BLaER1 (cell line): ENCODE measurements around the gene UGT1A10.

Source experiments
- H3K27ac ChIP-seq: shearing (Covaris generic); formaldehyde crosslinking; 2 replicates; pipeline ENCODE4 v1.8.1; 2022
- H3K27me3 ChIP-seq: shearing (Covaris generic); formaldehyde crosslinking; 2 replicates; pipeline ENCODE4 v1.8.1; 2022
- H3K36me3 ChIP-seq: shearing (Covaris generic); formaldehyde crosslinking; 2 replicates; pipeline ENCODE4 v1.8.1; 2022
- H3K4me1 ChIP-seq: shearing (Covaris generic); formaldehyde crosslinking; 2 replicates; pipeline ENCODE4 v1.8.1; 2022
- H3K4me2 ChIP-seq: shearing (Covaris generic); formaldehyde crosslinking; 2 replicates; pipeline ENCODE4 v1.8.1; 2022
- H3K4me3 ChIP-seq: shearing (Covaris generic); formaldehyde crosslinking; 2 replicates; pipeline ENCODE4 v1.8.1; 2022
- H3K9ac ChIP-seq: shearing (Covaris generic); formaldehyde crosslinking; 2 replicates; pipeline ENCODE4 v1.8.1; 2022
- H3K9me3 ChIP-seq: shearing (Covaris generic); formaldehyde crosslinking; 2 replicates; pipeline ENCODE4 v1.8.1; 2022
- H4K20me1 ChIP-seq: shearing (Covaris generic); formaldehyde crosslinking; 2 replicates; pipeline ENCODE4 v1.8.1; 2022
- Cebpa-rat ChIP-seq: shearing (Covaris generic); IDR thresholded peaks from 2 replicates; pipeline ENCODE4 v1.8.1; 2022

The UGT1A10 gene

DNA sequence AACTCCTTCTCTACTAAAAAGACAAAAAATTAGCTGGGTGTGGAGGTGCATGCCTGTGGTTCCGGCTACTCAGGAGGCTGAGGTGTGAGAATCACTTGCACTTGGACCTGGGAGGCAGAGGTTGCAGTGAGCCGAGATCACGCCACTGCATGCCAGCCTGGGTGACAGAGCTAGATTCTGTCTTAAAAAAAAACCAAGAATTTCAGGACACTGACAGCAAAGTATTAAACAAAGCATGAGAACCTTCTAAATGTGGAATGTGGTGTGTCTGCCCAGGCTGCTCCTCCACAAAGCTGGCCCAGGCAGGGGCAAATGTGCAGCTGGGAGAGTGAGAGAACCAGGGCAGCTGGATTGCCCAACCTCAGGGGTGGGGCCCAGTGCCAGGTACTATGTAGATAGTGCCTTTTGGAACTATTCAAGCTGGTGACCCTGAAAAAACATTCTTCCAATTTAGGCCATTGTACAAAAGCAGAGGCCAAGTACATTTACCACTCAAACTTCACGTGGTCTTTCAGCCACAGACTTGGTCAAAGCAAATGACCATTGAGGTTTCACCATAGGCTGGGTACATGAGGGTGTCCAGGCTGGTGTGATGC, 69.8 kb downstream of the UGT1A10 start:
- Histone ChIP-seq H3K9ac (no peak overlapping the region), H3K4me2 (no peak overlapping the region), H3K9me3 (peaks cover 4% of the 10 kb centered on the region; the same call in 1 of the 2 replicates), H3K4me1 (no peaks in the 10 kb centered on the region), H3K4me3 (no peak overlapping the region), H4K20me1 (no peaks in the 10 kb centered on the region), H3K27ac (no peak overlapping the region), H3K27me3 (no peaks in the 10 kb centered on the region), H3K36me3 (no peaks in the 10 kb centered on the region)
- TF ChIP-seq Cebpa-rat = no peak

DNA sequence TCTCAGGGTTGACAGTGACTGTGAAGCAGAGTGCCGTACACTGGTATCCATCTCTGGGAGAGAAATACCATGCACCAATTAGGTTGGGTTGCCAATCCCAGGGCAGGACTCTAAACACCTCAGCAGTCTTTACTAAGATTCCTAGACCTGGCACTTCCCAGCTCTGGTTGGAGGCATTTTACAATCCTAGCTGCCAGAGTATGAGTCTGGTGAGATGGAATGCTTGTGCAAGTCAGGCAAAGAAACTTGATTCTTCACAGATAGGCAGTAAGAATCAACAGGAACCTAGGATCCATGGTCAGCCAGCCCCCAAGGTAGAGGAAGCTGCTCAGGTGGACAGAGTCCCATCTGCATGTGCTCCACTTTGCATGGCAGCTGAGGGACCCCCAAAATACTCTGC, 70.5 kb downstream of the UGT1A10 start:
- H3K4me1 ChIP-seq = no peaks in the 10 kb centered on the region
- no peaks in the 10 kb centered on the region for H3K36me3 ChIP-seq
- H3K9ac ChIP-seq = no peak overlapping the region
- H3K4me2 ChIP-seq = no peak overlapping the region
- H3K27ac ChIP-seq = no peak overlapping the region
- no peaks in the 10 kb centered on the region for H3K27me3 ChIP-seq
- H4K20me1 ChIP-seq = no peaks in the 10 kb centered on the region
- H3K4me3 ChIP-seq = no peak overlapping the region
- TF ChIP-seq Cebpa-rat = no peak
- H3K9me3 ChIP-seq = peaks cover 4% of the 10 kb centered on the region; the same call in 1 of the 2 replicates

DNA sequence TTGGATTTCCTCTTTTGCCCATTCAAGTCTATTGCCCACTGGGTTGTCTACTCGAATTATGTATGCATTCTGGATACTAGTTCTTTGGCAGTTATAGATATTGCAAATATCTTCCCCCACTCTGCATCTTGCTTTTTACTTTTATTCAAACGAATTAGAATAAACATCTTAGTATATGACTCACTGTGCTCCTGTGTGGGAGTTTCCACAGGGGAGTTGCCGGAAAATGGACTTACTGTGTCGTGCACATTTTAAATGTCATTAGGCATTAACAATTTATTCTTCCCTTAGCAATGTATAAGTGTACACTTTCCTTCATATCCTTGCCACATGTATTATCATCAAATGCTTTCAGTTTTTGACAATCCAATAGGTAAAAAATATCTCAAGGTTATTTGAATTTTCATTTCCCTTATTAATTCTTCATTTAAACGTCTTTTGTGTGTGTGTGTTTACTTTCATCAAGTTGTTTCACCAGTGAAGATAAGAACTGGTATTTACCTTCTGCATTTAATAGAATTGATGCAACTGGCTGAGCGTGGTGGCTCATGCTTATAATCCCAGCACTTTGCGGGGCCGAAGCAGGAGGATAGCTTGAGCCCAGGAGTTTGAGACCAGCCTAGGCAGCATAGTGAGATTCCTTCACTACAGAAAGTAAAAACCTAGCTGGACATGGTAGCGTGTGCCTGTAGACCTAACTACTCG, 71.8 kb downstream of the UGT1A10 start:
- H3K4me2 ChIP-seq = no peak overlapping the region
- no peak overlapping the region for H3K4me3 ChIP-seq
- no peak overlapping the region for H3K27ac ChIP-seq
- no peaks in the 10 kb centered on the region for H4K20me1 ChIP-seq
- H3K36me3 ChIP-seq = no peaks in the 10 kb centered on the region
- TF ChIP-seq Cebpa-rat = no peak
- no peaks in the 10 kb centered on the region for H3K4me1 ChIP-seq
- no peaks in the 10 kb centered on the region for H3K27me3 ChIP-seq
- no peak overlapping the region for H3K9ac ChIP-seq
- peaks cover 4% of the 10 kb centered on the region; the same call in 1 of the 2 replicates for H3K9me3 ChIP-seq

DNA sequence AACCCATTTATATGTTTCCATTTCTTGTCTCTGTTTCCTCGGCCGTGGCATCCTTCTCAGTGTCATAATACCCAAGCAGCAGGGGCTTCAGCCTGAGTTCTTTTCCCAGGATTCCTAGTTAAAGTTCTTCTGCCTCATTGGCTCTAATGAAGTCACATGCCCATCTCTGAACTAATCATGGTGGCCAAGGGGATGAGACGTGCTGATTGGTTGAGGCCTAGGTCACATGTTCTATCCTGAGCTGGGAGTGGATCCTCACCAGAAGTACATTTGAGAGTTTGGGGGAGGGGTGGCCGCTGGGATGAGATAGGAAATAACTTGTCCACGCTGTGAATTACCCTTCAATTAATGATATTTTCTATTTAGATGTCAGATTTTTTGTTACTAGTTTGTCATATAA, 72.7 kb downstream of the UGT1A10 start:
- Histone ChIP-seq H3K9ac (no peak overlapping the region), H3K4me1 (no peaks in the 10 kb centered on the region), H3K27ac (no peak overlapping the region), H3K4me3 (no peak overlapping the region), H3K9me3 (peaks cover 1% of the 10 kb centered on the region; the same call in 1 of the 2 replicates), H3K36me3 (no peaks in the 10 kb centered on the region), H3K27me3 (no peaks in the 10 kb centered on the region), H4K20me1 (no peaks in the 10 kb centered on the region), H3K4me2 (no peak overlapping the region)
- no peak for TF ChIP-seq Cebpa-rat

DNA sequence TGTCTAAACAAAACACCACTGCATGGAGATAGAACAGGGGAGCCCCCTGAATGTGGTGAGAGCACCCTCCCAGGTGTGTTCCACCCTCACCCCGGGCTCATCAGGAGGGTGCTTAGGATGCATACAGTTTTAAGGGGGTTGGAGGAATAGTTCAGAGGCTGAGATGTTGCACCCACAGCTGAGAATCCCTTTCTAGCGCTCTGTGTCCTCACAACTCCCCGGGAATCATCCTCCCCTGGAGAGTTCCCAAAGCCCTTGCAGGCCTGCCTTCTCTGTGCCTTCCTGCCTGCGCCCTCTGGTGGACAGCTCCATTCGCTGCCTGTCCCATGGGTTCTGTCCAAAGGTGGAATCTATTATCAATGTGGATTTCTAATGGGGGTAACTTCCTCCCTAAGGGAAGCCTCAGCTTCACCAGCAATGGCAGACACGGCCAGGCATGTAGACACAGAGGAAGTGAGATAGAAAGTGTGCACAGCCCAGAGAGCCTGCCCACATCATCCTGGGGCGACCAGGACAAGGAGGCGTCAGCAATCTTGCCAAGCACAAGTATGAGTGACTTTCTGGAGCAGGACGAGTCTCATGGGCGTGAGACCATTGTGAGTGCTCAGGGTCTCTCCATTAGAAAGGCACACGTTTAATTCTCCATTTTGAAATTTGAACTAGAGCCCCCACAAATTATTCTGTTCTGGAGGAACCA, 75.2 kb downstream of the UGT1A10 start:
- H3K4me1 ChIP-seq = no peaks in the 10 kb centered on the region
- H4K20me1 ChIP-seq = no peaks in the 10 kb centered on the region
- no peak for TF ChIP-seq Cebpa-rat
- H3K4me2 ChIP-seq = no peak overlapping the region
- no peaks in the 10 kb centered on the region for H3K27me3 ChIP-seq
- H3K9ac ChIP-seq = no peak overlapping the region
- no peak overlapping the region for H3K27ac ChIP-seq
- H3K36me3 ChIP-seq = no peaks in the 10 kb centered on the region
- no peak overlapping the region for H3K4me3 ChIP-seq
- H3K9me3 ChIP-seq = no peaks in the 10 kb centered on the region

DNA sequence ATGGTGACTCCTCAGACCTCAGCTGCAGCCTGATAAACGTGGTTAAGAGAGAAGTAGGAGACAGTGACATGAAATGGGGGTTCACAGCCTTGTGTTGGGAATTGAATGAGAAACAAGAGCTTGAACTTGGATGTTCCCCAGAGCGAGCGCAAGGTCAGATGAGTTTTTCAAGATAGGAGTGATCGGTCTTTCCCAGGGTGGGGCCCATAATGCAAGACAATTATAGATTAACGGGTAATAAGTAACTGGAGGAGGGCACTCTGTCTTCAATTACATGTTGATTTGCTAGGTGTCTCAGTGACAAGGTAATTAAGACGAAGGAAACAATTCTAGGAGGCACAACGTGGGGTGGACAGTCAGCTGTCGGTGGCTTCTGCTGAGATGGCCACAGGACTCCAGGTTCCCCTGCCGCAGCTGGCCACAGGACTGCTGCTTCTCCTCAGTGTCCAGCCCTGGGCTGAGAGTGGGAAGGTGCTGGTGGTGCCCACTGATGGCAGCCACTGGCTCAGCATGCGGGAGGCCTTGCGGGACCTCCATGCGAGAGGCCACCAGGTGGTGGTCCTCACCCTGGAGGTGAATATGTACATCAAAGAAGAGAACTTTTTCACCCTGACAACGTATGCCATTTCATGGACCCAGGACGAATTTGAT, 76.5 kb downstream of the UGT1A10 start, which contains the start of gene UGT1A5:
TSS of gene UGT1A5 (plus strand) at position 297 of the 651 bp plus-strand sequence. CDS start at position 382, 85 bp downstream.
- H4K20me1 ChIP-seq = no peaks in the 10 kb centered on the region
- no peaks in the 10 kb centered on the region for H3K27me3 ChIP-seq

DNA sequence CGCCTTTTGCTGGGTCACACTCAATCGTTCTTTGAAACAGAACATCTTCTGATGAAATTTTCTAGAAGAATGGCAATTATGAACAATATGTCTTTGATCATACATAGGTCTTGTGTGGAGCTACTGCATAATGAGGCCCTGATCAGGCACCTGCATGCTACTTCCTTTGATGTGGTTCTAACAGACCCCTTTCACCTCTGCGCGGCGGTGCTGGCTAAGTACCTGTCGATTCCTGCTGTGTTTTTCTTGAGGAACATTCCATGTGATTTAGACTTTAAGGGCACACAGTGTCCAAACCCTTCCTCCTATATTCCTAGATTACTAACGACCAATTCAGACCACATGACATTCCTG, 77.0 kb downstream of the UGT1A10 start:
- H3K4me2 ChIP-seq = no peak overlapping the region
- no peaks in the 10 kb centered on the region for H4K20me1 ChIP-seq
- no peak overlapping the region for H3K9ac ChIP-seq
- H3K4me1 ChIP-seq = no peaks in the 10 kb centered on the region
- no peak overlapping the region for H3K4me3 ChIP-seq
- no peak overlapping the region for H3K27ac ChIP-seq
- TF ChIP-seq Cebpa-rat = no peak
- no peaks in the 10 kb centered on the region for H3K9me3 ChIP-seq
- H3K27me3 ChIP-seq = no peaks in the 10 kb centered on the region
- no peaks in the 10 kb centered on the region for H3K36me3 ChIP-seq

More for the DNA sequence above, 76.5 kb downstream of the UGT1A10 start, which contains the start of gene UGT1A5:
- no peak within 1 kb of the TSS for H3K9ac ChIP-seq
- no peaks in the 10 kb centered on the region for H3K36me3 ChIP-seq
- H3K4me3 ChIP-seq = no peak within 1 kb of the TSS
- H3K27ac ChIP-seq = no peak within 1 kb of the TSS
- H3K4me1 ChIP-seq = no peaks in the 10 kb centered on the region
- H3K4me2 ChIP-seq = no peak within 1 kb of the TSS
- H3K9me3 ChIP-seq = no peaks in the 10 kb centered on the region
- no peak for TF ChIP-seq Cebpa-rat

DNA sequence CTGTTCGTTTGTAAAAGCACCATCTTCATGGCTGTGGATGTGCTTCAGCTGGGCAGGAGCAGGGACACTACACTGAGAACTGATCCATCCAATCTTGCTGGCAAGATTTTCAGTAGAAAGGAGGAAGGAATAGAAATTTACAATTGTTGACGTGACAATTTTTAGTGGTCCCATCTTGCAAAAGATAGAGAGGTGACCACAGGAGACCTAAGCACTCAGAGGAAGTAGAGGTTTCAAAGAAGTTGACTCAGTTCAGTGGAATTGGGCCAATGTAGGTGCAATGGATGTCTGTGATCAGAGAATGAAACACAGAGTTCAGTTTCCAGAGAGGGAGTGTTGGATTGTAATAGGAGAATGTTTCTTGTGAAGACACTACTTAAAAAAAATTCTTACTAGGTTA, 77.9 kb downstream of the UGT1A10 start:
- Histone ChIP-seq H3K4me3 (no peak overlapping the region), H3K36me3 (no peaks in the 10 kb centered on the region), H3K4me1 (no peaks in the 10 kb centered on the region), H3K27me3 (no peaks in the 10 kb centered on the region), H3K4me2 (no peak overlapping the region), H3K27ac (no peak overlapping the region), H3K9ac (no peak overlapping the region), H4K20me1 (no peaks in the 10 kb centered on the region), H3K9me3 (no peaks in the 10 kb centered on the region)
- no peak for TF ChIP-seq Cebpa-rat

DNA sequence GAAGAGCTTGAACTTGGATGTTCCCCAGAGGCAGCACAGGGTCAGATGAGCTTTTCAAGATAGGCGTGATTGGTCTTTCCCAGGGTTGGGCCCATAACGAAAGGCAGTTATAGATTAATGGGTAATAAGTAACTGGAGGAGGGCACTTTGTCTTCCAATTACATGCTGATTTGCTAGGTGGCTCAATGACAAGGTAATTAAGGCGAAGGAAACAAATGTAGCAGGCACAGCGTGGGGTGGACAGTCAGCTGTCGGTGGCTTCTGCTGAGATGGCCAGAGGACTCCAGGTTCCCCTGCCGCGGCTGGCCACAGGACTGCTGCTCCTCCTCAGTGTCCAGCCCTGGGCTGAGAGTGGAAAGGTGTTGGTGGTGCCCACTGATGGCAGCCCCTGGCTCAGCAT, 82.3 kb downstream of the UGT1A10 start, which contains the start of gene UGT1A4:
TSS of gene UGT1A4 (plus strand) at position 185 of the 400 bp plus-strand sequence. CDS start at position 270, 85 bp downstream.
- no peaks in the 10 kb centered on the region for H3K4me1 ChIP-seq
- no peak within 1 kb of the TSS for H3K4me2 ChIP-seq
- no peaks in the 10 kb centered on the region for H3K9me3 ChIP-seq
- H3K27me3 ChIP-seq = no peaks in the 10 kb centered on the region
- no peak within 1 kb of the TSS for H3K9ac ChIP-seq
- H3K36me3 ChIP-seq = no peaks in the 10 kb centered on the region
- no peaks in the 10 kb centered on the region for H4K20me1 ChIP-seq
- H3K27ac ChIP-seq = no peak within 1 kb of the TSS
- TF ChIP-seq Cebpa-rat = no peak
- no peak within 1 kb of the TSS for H3K4me3 ChIP-seq
